ENCODE data around the gene FAM169A.
"Not testable (repeated sequence)": the region's sequence is repeated elsewhere in the genome, so short reads cannot be mapped to it uniquely, and the experiment has no call there.

Gene FAM169A

DNA sequence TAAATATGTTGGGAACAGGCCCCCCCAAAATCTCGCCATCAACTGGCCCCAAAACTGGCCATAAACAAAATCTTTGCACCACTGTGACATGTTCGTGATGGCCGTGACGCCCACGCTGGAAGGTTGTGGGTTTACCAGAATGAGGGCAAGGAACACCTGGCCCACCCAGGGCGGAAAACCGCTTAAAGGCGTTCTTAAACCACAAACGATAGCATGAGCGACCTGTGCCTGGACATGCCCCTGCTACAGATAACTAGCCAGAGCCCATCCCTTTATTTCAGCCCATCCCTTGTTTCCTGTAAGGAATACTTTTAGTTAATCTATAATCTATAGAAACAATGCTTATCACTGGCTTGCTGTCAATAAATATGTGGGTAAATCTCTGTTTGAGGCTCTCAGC lies 3.2 kb upstream of the FAM169A start:
- DNase-seq: not testable (repeated sequence)

DNA sequence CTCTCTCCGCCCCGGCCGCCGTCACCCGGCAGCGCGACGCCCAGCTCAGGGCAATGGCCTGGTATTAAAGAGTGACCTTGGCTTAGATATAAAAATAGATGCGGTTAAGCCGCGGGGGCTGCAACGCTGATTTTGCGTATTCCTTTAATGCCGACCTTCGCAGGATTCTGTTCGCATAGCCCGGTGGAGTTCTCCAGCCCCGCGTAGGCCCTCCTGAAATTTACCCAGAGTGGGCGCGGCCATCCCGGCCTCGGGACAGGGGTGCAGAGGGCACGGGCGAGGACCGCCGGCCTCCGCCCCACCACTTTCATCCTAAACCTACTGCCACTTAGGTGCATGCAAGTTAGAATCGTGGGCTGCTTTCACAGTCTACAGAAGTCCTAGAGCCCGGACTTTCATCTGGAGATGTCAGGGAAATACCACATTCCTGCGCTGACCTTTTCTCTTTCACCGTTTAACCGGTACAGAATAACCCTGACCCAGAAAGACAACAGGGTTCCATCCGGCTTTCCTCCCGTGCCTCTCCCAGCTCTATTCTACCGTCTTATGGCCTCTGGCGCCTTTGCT lies 492 bp upstream of the FAM169A start:
- DNase-seq: no peak

DNA sequence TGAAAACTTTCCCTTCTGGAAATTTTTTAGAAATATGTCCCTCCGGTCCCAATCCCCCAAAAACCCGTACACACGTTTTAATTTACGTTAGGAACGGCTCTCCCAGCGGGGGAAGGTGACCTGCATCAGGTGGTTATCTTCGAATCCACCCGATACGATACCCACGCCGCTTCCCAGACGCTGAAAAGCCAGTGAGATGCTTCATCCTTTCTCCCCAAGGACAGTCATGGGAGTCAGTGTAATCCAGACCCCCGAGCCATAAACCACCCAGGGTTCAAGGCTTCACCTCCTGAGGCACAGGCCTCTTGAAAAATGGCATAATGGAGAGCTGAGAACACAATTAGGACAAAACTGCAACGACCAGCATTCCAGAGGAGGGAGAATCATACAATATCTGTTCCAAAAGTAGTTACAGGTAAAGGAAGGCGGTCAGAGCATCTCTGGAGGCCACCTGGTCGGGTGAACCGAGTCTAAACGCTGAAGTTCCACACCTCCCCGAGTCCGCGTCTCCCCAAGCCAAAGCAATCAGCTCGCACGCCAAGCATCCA lies 857 bp downstream of the FAM169A start:
- DNase-seq: no peak

DNA sequence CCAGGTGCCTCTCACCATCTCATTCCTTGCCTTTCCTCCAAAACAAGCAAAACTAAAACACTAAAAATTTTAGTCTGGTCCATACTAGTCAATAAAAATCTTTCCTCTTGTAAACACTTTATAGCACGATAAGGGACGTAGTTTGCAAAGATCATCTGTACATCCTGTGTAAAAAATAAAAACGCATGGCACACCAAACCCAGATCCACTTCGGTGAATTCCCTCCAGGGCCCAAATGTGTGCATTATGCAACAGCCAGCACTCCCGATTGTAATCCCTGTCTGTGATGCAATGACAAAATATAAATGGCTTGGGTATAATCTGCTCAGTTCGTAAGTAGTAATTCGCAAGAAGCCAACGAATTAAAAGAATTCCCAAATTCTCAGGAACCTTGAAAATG lies 1.4 kb downstream of the FAM169A start:
- DNase-seq: no peak

DNA sequence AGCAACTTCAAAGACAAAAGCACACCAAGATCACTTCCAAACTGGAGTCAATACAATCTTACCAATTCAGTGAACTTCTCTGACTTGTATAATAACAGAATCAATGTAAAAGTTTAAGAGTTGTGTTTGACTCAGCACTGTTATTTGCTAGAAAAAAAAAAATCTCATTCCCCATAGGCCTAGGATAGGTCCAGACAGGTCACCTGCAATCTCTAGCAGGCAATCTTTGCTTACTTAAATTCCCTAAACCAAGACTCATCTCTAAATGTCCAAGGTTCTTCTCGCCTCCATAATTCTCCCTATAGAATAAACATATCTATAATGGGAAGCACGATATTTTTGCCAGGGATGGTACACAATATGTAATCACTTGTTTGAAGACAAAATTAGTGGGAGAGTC lies 2.5 kb downstream of the FAM169A start:
- no peak for DNase-seq

DNA sequence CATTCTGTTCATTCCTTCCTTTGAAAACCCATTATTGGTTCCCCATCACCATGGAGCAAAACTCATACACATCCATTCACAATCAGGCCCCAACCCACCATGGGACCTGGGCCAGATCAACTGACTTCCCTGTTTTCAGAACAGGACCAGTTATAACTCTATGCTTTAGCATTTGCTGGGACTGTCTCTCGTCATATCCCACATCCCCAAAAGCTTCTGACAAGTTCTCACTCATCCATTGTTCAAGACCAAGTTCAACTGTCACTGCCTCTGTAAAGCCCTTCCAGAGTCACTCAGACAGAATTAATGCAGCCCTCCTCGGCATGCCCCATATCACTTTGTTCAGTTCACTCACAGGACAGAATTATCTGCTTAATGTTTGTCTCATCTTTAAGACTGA lies 4.0 kb downstream of the FAM169A start:
- no peak for DNase-seq

DNA sequence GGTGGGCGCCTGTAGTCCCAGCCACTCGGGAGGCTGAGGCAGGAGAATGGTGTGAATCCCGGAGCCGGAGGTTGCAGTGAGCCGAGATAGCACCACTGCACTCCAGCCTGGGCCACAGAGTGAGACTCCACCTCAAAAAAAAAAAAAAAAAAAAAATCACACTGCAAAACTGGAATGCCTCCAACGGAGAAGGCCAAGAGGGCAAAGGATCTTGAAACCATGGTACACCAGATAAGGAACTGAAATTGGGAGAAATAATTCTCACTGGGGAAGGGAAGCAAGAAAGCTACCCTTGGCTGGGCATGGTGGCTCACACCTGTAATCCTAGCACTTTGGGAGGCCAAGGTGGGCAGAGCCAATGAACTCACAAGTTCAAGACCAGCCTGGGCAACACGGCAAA lies 9.2 kb downstream of the FAM169A start:
- DNase-seq: not testable (repeated sequence)

DNA sequence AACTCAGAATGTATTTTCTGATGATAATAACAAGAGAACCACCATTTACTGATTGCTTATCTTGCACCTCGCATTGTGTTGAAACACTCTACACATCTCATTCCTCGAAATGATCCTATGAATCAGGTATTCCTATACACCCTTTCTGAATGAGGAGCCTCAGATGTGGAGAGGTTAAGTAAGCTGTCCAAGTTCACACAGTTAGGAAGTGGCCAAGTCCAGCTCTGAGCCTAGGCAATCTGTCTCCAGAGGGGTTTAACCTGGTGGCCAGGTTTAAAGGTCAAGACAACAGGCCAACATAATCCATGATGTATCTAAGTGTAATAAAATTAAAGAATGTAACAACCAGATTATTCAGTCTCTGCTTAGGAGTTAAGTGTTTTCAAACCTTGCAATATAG lies 12.9 kb downstream of the FAM169A start:
- no peak for DNase-seq

DNA sequence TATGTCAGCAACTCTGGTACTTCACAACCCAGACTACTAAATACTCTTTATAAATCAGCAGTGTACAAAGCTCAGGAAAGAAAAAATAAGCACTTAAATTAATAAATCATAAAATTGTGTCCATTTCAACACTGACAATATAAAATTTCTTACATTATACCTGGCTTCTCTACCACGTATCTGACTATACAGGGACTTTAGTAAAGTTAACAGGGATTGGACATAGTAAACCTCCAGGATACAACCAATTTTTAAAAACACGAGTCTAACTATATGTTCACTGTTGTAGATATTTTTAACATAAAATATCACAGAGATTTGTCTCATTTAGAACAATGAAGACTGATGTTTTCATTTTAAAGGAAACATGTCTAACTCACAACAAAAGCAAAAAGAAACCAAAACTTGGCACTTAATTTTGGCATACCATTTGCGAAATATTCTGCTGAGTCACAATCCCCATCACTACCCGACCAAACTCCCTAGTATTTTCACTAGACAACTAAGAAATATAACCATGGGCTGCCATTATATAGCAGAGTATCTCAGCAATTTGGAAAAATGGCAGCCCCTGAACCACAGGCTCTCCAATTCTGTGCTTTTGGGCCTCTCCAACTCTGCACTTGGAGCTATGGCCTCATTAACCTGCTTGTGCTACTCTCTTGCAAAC lies 14.4 kb downstream of the FAM169A start:
- no peak for DNase-seq

DNA sequence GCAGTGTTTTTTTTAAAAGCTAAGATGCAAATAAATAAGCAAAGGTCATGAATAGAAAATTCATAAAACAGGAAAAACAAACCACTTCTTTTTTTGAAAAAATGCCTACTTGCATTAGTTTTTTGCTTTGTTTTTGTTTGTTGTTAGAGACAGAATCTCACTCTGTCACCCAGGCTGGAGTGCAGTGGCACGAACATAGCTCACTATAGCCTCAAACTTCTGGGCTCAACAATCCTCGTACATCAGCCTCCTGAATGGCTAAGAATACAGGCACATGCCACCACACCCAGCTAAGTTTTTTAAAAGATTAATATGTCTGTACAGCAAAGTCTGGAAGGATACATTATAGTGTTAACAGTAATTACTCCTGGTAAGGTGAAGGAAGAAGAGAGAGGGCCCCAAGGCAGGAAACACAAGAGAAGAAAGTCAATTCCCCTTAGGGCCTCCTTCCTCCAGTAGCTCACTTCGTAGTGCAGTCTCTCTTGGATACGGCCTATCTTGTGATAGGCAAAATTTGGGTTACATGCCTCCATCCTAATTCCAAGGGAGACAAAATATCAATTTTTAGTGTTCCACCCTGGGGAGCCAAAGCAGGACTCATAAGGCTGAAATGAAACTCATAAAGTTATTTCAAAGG lies 15.3 kb downstream of the FAM169A start:
- no peak for DNase-seq

DNA sequence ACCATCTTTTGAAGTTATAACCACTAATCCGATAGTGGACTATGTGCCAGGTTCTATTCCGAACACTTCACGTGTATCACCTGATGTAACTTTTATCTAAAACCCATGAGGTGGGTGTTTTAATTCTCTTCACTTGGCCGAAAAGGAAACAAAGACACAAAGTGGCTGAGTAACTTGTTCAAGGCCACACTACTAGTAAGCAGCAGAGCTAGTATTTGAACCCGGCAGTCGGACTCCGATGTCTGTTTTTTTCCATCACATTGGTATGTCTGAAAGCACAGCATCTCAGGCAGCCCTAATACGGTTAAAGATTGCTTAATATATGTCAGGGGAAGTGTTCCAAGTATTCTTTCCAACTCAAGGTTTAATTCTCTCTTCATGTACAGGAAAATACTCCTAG lies 16.2 kb downstream of the FAM169A start:
- DNase-seq: no peak

DNA sequence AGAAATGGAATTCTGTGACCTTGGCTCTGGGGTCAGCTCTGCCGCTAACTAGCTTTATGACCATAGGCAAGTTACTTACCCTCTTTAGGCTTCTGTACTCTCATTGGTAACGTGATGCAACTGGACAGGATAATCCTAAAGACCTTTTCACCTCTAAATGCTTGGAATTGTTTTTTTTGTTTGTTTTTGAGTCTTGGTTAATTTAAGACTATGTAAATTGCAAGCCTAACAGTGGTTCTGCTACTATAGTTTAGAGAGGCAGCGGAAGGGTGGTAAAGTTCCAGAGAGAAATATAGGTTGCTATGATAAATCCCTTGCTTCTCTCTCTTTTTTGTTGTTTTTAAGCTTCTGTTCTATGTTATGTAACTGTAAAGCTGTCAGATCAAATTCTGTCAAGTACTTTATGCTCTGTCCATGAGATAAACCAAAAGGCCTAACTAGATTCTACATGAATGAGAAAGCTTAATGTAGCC lies 17.6 kb downstream of the FAM169A start:
- no peak for DNase-seq

DNA sequence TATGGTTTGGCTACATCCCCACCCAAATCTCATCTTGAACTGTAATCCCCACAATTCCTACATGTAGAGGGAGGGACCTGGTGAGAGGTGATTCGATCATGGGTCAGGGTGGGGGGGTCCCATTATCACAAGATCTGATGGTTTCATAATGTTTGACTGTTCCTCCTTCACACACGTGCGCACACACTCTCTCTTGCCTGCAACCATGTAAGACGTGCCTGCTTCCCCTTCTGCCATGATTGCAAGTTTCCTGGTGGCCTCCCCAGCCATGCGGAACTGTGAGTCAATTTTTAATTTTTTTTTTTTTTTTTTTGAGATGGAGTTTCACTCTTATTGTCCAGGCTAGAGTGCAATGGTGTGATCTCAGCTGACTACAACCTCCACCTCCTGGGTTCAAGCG lies 27.0 kb downstream of the FAM169A start:
- no peak for DNase-seq

DNA sequence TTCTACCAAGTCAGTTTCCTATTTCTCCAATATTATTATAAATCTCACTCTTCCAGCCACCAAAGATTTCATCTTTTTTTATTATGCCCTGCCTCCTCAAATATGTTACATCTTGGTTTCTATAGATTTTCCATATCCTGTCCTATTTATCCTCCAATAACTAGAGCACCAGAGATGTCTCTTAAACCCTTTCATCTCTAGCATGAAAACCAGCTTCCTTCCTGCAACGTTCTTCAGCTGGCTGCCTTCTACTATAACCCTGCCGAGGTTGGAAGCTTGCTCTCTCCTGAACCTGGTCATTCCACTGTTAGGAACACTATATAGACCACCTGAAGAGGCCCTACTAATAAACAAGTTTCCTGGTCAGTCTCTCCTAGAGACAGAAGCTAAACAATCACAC lies 27.9 kb downstream of the FAM169A start:
- DNase-seq: no peak

DNA sequence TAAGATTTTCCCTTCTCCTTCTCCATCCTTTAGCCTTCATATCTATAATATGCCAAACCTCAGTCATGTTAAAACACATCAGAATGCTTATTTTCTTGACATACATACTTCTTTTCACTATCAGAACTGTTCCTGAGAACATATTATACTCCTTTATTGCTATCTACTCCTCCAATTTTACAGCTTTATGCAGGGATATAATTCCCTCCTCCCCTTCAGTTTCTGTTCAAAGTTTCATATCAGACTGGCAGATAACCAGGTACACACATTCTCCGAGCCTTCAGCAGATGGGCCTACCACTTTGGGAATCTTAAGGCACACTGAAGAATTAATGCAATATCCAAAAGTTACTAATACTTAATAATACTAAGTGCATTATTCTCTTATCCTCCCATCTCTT lies 29.1 kb downstream of the FAM169A start:
- no peak for DNase-seq

DNA sequence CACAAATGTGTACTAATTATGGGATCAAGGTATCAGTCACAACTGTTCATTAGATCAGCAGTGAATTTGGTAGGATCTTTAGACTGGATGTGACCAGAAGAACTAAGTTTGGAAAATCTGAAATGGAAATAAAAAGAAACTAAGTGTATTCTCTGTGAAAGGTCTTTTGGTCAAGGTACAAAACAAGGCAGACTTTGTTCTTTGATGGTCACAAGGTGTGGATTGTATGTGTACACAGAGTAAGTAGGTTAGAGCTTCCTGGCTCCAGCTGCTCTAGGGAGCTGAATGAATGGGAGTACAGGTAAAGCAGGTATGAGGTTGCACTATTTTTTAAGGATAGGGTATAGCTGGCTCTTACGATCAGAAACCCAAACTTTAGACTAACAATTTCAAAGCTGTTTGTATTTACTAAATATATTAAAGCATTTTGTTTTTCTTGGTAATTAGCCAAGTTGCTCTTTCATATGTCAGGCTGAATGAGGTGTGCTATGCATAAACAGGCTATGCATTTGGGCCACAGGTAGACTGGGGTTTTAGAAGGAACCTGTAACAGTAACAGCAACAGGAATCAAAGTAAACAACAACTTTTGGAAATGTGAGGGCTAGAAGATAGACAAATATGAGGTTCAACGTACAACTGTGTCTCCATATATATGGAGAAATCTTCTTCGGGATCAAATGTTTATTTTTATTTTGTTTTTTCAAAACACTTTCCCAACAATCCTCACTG lies 32.5 kb downstream of the FAM169A start:
- DNase-seq: no peak

DNA sequence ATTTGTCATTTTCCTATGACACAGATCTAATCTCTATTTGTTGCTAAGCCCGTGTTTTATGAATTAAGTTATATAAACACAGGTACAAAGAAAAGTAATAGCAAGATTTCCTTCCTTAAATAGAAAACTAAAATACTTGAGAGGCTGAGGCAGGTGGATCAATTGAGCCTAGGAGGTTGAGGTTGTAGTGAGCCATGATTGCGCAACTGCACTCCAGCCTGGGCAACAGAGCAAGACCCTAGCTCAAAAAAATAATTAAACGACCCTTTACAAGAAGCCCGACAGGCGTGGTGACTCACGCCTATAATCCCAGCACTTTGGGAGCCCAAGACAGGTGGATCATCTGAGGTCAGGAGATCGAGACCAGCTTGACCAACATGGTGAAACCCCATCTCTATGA lies 36.8 kb downstream of the FAM169A start:
- no peak for DNase-seq

DNA sequence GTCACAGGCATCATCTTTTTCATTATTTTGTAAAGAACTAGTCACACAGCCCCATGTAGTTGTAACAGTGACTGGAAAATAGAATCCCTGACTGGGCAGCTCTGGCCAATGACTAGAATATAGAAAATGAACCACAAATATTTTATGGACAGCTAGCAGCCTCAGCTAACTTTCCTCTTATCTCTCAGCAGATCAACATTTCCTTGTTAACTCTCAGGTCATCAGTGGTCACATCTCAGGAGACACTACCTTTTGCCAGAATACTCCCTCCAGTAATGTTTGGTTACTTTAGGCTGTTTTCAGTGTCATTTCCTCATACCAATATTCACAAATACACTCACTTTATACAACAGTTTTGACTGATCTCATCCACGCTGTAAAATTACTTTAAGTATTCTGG lies 43.9 kb downstream of the FAM169A start:
- no peak for DNase-seq

DNA sequence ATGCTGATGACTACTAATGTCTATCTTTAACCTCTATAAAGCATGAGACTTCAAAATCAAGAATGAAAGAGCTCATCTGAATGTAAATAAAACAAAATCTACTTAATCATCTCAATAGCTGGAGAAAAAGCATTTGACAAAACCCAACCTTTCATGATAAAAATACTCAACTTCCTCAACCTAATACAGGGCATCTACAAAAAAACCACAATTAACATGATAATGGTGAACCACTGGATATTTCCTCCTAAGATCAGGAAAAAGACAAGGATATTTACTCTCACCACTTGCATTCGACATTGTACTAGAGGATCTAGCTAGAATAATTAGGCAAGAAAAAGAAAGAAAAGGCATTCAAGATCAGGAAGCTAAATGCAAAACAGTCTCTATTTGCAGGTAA lies 49.3 kb downstream of the FAM169A start:
- DNase-seq: no peak

DNA sequence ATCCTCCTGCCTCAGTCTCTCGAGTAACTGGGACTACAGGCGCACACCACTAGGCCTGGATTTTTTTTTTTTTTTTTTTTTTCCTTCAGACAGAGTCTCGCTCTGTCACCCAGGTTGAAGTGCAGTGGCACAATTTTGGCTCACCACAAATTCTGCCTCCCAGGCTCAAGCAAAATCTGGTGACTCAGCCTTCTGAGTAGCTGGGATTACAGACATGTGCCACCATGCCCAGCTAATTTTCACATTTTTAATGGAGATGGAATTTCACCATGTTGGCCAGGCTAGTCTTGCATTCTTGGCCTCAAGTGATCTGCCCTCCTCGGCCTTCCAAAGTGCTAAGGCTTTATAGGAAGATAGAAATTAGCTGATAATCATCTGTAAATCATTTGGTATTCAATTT lies 55.3 kb downstream of the FAM169A start:
- no peak for DNase-seq

DNA sequence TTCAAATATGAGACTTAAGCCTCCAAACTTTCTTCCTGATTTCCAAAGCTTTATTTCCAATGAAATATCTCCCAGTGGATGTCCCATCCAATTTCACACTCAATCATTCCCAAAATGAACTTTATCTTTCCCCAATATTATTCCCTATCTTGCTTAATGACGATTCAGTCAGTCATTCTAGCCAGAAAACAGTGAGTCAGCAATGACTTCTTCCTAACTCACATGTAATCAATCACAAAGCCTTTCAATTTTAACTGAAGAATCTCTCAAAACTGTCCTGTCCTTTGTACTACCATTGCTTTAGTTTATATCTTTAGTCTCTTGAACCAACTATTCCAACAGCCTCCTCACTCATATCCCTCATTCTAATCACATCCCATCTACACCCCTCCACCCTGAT lies 64.2 kb downstream of the FAM169A start:
- DNase-seq: no peak

DNA sequence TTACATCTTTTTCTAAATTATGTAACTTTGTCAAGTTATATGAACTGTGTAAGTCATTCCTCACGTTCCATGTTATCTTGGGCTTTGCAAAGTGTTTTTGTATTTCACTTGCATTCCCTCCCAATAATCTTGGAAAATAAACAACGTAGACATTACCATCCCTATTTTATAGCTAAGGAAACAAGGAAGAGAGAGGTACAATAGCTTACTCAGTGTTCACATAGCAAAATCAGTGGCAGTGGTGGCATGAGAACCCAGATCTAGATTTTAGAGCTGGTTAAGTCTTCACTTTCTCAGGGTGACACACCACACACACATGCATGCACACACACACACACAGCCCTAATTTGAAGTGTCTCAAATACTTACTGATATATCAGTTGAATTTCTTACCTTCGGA lies 65.0 kb downstream of the FAM169A start:
- no peak for DNase-seq
